ENCODE data around the gene TSHZ2. TPM values are rescaled to one million over a fixed set of nuclear protein-coding genes. Genes with fewer than 3 reads are reported as not detected.
"Not testable (repeated sequence)": the region's sequence is repeated elsewhere in the genome, so short reads cannot be mapped to it uniquely, and the experiment has no call there.

Gene TSHZ2
- total RNA-seq, 1 experiment from 2014 or later = 1.4 TPM

DNA sequence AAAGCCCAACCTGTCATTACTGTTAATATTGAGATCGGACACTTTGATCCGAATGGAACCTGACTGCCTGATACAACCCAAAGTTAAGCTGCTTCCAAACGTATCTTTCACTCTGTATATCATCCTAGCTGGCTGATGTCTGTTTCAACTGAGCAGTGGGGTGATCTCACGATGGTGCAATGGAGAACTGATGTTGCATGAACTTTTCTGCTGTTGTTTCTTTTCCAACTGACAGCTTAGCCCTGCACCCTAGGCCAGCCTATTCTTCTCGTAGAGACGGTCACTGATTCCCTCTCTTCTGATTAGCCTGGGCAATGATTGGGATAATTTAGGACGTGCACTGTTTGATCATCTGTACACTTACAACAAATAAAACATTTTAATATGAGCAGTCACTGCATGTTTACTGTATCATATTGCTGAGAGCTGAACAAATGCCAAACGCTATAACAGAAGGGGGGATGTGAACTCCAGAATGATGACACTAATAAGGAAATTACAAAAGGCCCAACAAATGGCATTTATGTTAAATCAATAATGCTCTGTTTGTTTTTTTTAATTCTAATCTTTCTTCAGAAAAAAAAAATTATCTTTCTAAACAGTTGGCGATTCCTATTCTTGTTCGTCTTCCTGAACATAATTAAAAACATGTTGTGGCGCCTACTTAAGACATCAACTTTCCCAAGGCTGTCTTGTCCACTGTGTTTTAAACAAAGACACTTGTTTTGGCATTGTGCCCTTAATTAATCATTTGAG is 436.7 kb downstream of the TSHZ2 start:
- no peak for DNase-seq (ENCODE audit: low spot score)

DNA sequence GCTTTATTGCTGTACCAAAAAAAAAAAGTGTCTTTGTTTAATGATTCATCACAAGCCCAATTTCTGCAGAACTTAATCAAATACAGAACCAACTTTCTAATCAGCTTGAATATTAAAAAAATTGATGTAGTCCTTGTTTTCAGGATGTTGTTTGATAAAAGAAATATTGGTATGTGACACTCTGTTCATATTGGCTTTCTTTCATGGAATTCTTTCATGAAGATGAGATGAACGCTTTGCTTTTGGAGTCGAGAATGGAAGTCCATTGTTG is 437.2 kb downstream of the TSHZ2 start:
- no peak for DNase-seq (ENCODE audit: low spot score)

DNA sequence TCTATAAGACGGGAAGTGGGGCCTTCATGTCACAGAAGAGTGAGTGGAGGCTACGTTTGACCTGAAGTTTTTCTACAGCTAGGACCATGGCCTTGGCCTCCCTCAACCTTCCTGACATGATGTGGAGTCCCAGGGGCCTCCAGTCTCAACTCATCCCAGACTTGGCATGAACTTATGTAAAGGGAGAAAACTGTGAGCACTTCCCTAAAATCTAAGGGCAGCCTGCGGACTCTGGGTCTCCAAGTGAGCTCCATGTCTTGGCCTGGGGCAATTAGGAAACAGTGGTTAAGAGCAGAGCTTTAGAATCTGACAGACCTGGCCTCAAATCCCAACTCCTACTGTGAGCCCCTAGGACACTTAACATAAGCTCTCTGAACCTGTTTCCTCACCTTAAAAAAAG is 439.0 kb downstream of the TSHZ2 start:
- no peak for DNase-seq (ENCODE audit: low spot score)

DNA sequence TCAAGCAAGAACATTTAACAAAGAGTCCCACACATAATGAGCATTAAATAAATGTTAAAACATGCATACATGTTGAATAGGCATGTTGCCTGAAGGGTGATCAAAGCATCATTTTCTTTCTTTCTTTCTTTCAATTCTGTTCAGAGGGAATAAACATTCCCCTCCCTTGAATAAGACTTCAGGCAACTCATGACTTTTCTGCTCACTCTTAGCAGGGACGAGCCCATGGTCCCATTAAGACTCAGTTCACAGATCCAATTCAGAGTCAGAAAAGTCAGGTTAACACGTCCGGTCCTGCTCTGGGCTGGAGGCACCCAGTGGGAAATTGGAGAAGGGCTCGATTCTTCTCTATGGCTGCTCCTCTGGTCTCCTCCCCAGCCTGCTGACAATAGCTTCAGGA is 439.7 kb downstream of the TSHZ2 start:
- DNase-seq (ENCODE audit: low spot score) = no peak

DNA sequence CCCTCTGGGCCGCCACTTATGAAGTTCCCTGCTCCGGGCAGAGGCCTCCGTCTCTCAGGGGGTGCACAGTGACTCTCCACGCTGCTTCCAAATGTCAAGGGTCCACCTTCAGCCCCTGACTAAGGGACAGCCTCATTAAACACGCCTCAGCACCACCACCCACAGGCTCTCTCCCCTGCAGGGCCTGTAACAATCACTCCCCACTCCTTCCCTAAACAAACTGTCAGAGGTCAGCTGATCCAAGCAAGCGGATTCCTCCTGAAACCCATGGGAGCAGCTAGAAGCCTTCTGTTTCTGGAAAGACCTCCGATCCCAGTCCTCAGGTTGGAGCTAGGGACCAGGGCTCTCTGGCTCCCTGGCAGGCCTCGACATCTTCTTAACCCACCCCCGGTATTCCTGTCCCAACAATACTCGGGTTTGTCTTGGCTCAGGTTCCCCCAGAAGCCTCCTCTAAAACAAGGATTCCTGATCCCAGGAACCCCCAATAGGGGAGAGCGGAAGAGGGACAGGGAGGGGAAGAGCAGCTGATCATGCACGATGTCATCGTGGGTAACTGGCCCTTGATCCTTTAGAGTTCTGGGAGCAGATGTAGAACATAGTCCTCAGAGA is 440.5 kb downstream of the TSHZ2 start:
- DNase-seq (ENCODE audit: low spot score) = no peak

DNA sequence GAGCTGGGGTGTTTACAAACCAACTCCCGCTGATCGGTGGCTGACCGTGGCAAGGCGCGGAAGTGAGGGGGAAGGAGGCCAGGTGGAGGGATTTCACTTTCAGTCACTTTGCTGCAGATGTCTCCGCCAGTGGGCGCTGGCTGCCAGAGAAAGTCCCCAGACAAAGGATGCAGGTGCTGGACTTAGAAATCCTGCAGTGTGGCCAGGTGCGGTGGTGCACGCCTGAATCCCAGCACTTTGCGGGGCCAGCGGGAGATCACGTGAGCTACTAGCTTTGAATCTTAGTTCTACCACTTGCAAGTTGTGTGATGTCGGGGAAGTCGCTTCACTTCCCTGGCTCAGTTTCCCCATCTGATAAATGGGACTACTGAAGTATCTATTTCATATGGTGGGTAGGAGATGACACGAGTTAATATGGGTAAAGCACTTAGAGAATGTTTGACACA is 441.1 kb downstream of the TSHZ2 start:
- DNase-seq (ENCODE audit: low spot score) = no peak

DNA sequence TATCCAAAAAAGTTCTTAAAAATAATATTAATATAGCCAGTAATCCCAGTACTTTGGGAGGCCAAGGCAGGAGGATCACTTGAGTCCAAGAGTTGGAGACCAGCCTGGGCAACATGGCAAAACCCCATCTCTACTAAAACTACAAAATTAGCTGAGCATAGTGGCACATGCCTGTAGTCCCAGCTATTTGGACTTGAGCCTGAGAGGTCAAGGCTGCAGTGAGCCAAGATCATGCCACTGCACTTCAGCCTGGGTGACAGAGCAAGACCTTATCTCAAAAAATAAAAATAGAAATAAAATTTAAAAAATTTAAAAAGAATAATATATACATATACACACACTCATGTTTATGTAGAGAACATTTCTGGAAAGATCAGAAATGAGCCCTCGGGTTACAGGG is 441.7 kb downstream of the TSHZ2 start:
- DNase-seq (ENCODE audit: low spot score) = not testable (repeated sequence)

DNA sequence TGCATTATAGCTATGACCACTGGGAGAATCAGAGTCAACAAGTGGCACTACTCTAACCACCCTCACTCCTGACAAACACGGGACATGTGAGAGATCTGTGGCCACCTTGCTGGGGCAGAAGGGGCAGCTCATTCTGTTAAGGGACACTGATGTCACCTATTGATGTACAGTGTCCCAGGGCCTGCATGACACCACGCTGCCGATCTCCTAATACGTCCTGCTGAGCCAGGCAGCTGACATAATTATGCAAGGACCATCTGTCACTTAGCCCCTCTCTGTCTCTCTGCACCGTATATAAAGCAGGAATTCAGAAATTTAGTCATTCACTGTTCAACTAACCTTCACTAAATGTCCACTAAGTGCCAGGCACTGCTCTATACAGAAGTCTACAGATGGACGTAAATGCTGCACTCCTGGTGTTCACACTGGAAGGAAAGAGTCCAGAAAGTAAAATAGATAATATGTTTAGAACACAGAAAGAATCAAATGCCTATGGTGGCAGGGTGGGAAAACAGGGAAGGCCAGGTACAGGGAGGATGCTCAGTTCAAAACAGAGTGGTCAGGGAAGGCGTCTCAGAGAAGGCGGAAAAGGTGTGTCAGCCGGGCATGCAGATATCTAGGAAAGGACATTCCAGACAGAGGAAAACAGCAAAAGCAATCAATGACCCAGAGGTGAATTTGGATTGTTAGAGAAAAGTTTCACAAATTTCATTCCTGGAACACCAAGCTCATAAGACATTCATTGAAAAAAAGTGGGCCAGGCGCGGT is 447.7 kb downstream of the TSHZ2 start:
- DNase-seq (ENCODE audit: low spot score) = no peak

DNA sequence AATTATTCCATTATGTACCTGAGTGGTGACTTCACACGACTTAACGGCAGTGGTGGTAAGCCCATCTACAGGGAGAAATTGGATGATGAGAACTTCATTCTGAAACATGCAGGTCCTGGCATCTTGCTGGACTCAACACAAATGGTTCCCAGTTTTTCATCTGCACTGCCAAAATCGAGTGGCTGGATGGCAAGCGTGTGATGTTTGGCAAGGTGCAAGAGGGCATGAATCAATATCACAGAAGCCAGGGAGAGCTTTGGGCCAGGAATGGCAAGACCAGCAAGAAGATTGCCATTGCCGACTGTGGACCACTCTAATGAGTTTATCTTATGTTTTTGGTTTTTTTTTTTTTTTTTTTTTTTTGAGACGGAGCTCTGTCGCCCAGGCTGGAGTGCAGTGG is 449.2 kb downstream of the TSHZ2 start:
- no peak for DNase-seq (ENCODE audit: low spot score)

DNA sequence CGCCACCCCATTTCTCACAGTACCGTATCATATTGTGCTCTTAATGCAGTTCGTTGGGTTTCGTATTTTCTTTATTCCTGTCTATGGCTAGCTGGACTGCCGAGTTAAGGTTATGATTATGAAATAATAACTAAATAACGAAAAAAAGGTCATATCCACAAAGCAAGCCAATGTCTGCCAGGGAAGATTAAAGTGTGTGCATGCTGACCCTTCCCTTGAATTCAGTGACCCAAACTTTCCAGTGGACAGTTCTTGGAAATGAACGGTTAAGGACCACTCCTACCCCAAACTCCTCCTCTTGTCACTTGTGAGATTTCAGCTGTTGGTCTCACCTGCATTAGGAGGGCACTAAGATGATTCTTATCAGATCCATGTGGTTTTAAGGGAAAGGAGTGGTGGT is 449.9 kb downstream of the TSHZ2 start:
- no peak for DNase-seq (ENCODE audit: low spot score)

DNA sequence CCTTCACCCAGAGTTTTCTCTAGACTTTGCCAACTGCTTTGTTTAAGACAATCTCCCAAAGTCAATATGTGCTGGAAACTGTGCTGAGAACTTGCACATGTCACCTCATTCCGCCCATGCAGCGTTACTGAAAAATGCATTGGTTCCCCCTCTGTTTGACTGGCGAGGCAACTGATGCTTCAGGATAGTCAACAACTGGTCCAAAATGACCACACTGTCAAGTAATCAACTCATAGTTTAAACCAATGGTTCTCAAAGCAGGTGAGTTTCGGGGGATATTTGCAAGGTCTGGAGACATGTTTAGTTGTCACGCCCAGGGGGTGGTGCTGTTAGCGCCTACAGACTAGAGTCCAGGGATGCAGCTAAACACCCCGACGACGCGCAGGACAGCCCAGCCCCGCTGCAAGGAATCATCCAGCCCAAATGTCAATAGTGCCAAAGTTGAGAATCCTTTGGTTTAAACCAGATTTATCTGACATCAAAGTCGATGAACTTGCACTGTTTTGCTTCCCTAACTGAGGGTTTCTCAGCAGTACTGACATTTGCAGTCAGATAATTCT is 451.5 kb downstream of the TSHZ2 start:
- DNase-seq (ENCODE audit: low spot score) = no peak

DNA sequence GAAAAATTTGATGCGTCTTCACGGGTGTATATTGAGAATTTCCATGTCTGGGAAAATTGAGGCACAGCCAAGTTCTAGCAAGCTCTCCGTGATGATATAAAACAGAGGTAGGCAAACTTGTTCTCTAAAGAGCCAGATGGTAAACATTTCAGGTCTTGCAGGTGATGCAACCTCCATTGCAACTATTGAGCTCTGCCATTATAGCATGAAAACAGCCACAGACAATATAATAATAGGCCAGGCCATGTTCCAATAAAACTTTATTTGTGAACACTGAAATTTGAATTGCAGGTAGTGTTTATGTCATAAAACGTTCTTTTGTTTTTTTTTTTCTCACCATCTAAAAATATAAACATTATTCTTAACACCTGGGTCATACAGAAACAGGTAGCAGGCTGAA is 453.3 kb downstream of the TSHZ2 start:
- DNase-seq (ENCODE audit: low spot score) = no peak

DNA sequence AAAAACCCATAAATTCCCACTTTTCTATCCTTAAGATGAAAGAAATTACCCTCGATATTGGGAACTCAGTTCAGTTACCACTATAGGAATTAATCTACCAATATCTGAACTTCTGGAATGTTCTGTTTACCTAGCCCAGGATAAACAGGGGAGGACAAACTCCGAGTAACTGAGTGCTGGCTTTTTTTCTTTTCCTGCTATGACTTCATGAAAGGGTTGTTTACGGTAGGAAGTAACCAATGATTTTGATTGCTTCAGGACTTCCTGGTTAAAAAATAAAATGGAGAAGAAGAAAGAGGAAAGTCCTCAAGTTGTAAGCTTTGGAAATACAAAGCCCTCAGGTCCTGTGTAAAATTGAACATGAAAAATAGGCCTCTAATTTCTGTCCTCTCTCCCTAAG is 453.8 kb downstream of the TSHZ2 start:
- no peak for DNase-seq (ENCODE audit: low spot score)

DNA sequence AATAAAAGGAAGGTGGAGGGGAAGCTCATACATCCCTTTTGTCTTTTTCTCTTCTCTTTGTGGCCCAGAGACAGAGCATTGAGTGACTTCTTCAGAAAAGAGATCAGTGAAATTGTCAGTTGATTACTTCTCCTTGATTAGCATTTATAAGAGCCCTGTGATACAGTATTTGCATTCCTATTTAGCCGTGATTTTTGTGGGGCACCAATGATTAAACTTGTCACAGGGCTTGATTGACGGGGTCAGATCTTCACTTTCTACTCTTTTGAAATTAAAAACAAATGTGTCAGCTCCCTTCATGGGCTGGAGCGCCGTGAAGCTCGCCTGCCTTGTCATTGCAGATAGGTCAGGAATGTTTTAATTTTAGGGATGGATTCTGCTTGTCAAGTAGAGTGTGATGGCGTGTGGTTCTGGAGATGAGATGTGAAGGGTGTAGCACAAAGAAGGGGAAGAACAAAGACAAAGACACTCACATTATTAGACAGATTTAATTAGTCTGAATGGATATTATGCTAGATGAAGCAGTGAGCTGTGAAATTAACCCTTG is 454.7 kb downstream of the TSHZ2 start:
- DNase-seq (ENCODE audit: low spot score) = no peak

DNA sequence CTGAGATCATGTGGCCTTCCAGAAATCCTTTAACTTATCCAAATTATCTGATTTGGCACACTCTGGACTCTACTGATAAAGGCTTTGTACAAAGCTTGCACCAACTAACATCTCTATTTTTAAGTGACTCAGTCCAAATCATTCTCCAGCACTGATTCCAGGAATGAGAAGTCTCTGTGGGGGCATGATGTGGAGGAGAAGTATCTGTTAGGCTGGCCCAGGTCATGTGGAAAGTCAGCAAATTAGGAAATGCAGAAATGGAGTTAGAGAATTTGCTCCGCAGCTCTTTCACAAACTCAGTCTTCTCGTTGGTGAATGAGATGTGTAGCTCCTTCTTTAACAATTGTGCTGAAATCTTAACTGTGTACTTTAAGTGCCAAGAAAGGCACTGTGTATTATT is 455.8 kb downstream of the TSHZ2 start:
- no peak for DNase-seq (ENCODE audit: low spot score)

DNA sequence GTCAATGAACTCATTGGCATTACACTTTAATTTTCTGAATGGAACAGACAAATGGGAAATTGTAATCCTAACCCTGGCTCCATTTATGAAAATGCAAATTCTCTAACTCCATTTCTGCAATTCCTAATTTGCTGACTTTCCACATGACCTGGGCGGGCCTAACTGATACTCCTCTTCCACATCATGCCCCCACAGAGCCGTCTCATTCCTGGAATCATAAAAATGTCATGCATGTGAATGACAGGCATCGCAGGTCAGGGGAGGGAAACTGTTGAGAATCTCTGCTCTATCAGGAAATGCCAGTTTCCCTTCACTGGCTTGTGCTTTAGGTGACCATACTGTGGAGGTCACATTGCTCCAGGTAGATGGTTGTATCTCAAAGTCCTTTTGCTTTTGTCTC is 456.4 kb downstream of the TSHZ2 start:
- DNase-seq (ENCODE audit: low spot score) = no peak

DNA sequence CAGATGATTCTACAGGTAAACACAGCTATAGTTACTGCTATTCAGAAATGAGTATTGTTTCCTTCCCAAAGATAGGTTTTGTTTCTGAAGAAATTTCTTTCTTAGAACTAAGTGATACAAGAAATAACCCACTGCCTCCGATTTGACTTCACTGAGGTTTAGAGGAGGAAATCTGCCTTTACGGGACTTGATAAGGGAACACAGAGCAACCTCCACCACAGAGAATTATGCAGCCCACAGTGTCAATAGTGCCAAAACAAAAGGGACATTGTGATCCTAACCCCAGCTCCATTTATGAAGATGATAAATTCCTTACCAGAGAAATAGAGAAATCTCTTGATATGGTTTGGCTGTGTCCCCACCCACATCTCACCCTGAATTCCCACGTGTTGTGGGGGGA is 456.8 kb downstream of the TSHZ2 start:
- no peak for DNase-seq (ENCODE audit: low spot score)

DNA sequence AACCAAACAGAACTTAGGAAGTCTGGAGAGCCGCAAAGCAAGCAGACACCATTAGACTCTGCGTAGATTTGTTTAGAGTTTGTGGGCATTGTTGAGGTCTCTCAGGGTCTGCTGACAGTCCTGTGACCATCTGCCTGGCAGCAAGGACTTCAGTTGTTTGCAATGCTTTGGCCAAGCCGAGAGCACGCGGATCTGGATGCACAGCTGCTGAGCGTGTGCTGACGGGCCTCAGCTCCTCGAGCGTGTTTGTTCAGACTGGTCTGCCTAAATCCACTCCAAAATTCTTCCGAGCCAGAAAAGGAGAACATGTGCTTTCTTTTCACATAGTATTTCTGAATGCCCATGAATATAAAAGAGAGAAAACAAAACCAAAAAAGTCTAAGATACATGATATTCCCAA is 462.5 kb downstream of the TSHZ2 start:
- no peak for DNase-seq (ENCODE audit: low spot score)

DNA sequence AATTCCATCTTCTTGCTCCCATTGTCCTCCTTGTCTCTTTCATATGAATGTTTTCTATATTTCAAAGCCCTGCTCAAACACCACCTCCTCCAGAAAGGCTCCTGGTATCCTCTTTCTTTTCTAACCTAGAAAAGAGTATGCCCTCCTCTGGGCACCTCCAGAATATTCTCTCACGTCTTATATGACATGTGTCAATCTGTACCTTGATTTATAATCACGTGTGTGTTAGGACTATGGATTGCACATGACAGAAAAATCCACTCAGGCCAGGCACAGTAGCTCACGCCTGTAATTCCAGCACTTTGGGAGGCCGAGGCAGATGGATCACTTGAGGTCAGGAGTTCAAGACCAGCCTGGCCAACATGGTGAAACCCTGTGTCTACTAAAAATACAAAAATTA is 464.8 kb downstream of the TSHZ2 start:
- not testable (repeated sequence) for DNase-seq (ENCODE audit: low spot score)

DNA sequence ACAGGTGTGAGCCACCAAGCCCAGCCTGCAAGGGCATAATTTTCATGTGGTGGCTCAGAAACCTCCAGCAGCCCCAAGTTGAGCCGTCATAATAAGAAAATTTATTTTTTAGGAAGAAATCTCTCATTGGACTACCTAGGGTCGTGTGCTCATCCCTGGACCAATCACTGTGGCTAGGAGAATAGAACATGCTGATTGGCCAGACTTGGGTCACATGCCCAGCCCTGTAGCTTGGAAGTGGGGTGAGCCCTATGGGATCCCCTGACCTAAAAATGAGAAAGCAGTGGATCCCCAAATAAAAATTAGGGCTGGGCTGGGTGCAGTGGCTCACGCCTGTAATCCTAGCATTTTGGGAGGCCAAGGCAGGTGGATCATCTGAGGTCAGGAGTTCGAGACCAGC is 466.2 kb downstream of the TSHZ2 start:
- no peak for DNase-seq (ENCODE audit: low spot score)

DNA sequence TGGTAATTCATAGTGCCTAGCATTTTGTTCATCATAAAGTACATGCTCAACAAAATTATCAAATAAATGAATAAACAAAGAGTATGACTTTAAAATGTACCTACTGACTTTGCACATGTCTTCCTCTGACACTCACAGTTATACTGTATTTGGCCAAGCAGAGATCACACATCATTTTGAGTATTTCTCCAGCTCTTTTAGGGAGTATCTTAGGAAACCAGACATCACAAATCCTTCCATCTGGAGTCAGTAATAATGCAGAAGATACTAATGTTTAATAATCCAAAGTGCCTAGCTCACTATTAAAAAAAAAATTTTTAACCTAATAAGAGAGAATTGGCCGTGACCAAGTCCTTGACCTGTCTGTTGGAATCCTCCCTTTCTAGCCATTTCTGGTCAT is 466.9 kb downstream of the TSHZ2 start:
- no peak for DNase-seq (ENCODE audit: low spot score)

DNA sequence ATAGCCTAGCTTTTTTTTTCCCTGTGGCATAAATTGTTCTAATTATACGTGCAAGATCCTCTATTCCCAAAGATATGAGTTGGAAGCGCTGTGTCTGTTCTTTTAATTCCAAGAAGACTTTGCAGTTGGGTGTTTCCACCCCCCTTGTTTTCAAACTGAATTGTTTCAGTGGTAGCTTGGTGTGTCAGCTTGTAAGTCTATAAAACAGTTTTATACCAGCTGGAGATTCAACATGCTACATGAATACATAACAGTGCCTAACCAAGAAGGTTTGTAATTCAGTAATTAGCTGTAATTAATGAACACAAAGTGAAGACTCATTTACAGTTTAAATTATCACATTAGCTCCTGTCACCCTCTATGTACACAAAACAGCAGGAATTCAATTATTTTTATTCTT is 467.5 kb downstream of the TSHZ2 start:
- DNase-seq (ENCODE audit: low spot score) = no peak

Data from H4 (cell line).